ENCODE results near the gene SAMD11.

Gene SAMD11

GRCh38 chr1:905071-905749 is 18.5 kb upstream of the SAMD11 start:
- FAIRE-seq = no peak
- DNase-seq (ENCODE audit: low spot score) = no peak

GRCh38 chr1:905811-906599 is 17.7 kb upstream of the SAMD11 start:
- DNase-seq (ENCODE audit: low spot score) (no peak), FAIRE-seq (no peak)

- no peak for FAIRE-seq
- no peak for DNase-seq (ENCODE audit: low spot score)
Measured at GRCh38 chr1:906600-907420, 16.9 kb upstream of the SAMD11 start.

GRCh38 chr1:907611-908451 is 15.9 kb upstream of the SAMD11 start:
- DNase-seq (ENCODE audit: low spot score) = no peak
- no peak for FAIRE-seq

- DNase-seq (ENCODE audit: low spot score) (no peak), FAIRE-seq (no peak)
Measured at GRCh38 chr1:908661-909060, 15.1 kb upstream of the SAMD11 start.

- FAIRE-seq = no peak
Measured at GRCh38 chr1:909861-910310, 13.8 kb upstream of the SAMD11 start.

GRCh38 chr1:910311-910880 is 13.3 kb upstream of the SAMD11 start:
- FAIRE-seq (no peak), DNase-seq (ENCODE audit: low spot score) (no peak)

More at GRCh38 chr1:909861-910310, 13.8 kb upstream of the SAMD11 start:
- no peak for DNase-seq (ENCODE audit: low spot score)

- no peak for DNase-seq (ENCODE audit: low spot score)
- no peak for FAIRE-seq
Measured at GRCh38 chr1:910881-911721, 12.6 kb upstream of the SAMD11 start.

GRCh38 chr1:911875-912739 is 11.6 kb upstream of the SAMD11 start:
- FAIRE-seq (no peak), DNase-seq (ENCODE audit: low spot score) (no peak)

GRCh38 chr1:912740-913301 is 10.9 kb upstream of the SAMD11 start:
- no peak for FAIRE-seq
- no peak for DNase-seq (ENCODE audit: low spot score)

- DNase-seq (ENCODE audit: low spot score) (no peak), FAIRE-seq (no peak)
Measured at GRCh38 chr1:913491-914130, 10.1 kb upstream of the SAMD11 start.

GRCh38 chr1:914131-914890 is 9.4 kb upstream of the SAMD11 start:
- FAIRE-seq = no peak
- no peak for DNase-seq (ENCODE audit: low spot score)

- FAIRE-seq (no peak), DNase-seq (ENCODE audit: low spot score) (no peak)
Measured at GRCh38 chr1:914891-915280, 8.8 kb upstream of the SAMD11 start.

- no peak for DNase-seq (ENCODE audit: low spot score)
- no peak for FAIRE-seq
Measured at GRCh38 chr1:915295-916172, 8.2 kb upstream of the SAMD11 start.

GRCh38 chr1:916173-917075 is 7.3 kb upstream of the SAMD11 start:
- FAIRE-seq (no peak), DNase-seq (ENCODE audit: low spot score) (no peak)
